Suppressor macrophage treated with lipopolysaccharide for 4 hours (primary cell): ENCODE results near the gene UGT1A4.
"Not testable (repeated sequence)": the region's sequence is repeated elsewhere in the genome, so short reads cannot be mapped to it uniquely, and the experiment has no call there.

Source experiments
- DNase-seq: peaks from one replicate; pipeline ENCODE4 v3.0.0-alpha.2; 2020

Gene UGT1A4

DNA sequence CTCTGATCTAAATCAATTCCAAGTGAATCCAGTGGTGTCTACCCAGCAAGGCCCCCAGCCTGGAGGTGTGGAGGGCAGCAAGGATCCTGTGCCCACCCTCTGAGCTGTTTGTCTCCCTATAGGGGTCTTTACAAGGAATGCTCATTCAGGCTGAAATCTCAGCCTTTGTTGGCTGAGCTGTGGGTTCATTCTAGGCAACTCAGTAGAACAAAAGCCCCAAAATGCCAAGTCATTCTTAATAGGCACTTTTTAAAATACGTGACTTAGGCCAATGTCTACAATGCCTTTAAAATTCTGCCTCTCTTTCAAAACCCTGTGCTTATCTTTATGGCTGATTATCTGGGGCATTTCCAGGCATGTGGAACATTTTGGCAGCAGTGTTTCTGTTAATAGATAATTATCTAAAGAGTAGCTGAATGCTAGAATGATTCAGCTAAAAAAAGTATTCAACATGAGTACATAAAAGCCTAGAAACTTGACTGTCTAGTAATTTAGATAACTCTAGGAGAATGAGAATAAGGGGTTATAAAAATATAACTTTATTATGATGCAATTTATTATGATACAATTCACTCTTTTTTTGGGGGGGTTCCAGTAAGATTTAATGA, 18.4 kb upstream of the UGT1A4 start:
- no peak for DNase-seq

DNA sequence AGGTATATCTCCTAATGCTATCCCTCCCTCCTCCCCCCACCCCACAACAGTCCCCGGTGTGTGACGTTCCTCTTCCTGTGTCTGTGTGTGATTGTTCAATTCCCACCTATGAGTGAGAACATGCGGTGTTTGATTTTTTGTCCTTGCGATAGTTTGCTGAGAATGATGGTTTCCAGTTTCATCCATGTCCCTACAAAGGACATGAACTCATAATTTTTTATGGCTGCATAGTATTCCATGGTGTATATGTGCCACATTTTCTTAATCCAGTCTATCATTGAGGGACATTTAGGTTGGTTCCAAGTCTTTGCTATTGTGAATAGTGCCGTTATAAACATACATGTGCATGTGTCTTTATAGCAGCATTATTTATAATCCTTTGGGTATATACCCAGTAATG, 17.7 kb upstream of the UGT1A4 start:
- not testable (repeated sequence) for DNase-seq

DNA sequence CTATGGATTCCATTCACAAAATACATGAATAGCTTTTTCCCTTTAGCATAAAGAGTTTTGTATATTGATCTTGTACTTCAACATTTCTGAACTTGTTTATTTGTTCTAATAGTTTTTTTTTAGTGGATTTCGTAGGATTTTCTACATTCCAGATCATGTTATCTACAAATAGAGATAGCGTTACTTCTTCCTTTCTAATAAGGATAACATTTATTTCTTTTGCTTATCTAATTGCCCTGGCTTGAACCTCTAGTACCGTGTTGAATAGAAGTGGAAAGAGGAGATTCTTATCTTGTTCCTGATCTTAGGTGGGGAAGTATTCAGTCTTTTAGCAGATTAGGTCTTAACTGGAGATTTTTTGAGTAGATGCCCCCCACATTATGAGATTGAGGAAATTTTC, 16.3 kb upstream of the UGT1A4 start:
- no peak for DNase-seq

DNA sequence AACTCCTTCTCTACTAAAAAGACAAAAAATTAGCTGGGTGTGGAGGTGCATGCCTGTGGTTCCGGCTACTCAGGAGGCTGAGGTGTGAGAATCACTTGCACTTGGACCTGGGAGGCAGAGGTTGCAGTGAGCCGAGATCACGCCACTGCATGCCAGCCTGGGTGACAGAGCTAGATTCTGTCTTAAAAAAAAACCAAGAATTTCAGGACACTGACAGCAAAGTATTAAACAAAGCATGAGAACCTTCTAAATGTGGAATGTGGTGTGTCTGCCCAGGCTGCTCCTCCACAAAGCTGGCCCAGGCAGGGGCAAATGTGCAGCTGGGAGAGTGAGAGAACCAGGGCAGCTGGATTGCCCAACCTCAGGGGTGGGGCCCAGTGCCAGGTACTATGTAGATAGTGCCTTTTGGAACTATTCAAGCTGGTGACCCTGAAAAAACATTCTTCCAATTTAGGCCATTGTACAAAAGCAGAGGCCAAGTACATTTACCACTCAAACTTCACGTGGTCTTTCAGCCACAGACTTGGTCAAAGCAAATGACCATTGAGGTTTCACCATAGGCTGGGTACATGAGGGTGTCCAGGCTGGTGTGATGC, 12.5 kb upstream of the UGT1A4 start:
- DNase-seq: no peak

DNA sequence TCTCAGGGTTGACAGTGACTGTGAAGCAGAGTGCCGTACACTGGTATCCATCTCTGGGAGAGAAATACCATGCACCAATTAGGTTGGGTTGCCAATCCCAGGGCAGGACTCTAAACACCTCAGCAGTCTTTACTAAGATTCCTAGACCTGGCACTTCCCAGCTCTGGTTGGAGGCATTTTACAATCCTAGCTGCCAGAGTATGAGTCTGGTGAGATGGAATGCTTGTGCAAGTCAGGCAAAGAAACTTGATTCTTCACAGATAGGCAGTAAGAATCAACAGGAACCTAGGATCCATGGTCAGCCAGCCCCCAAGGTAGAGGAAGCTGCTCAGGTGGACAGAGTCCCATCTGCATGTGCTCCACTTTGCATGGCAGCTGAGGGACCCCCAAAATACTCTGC, 11.8 kb upstream of the UGT1A4 start:
- no peak for DNase-seq

DNA sequence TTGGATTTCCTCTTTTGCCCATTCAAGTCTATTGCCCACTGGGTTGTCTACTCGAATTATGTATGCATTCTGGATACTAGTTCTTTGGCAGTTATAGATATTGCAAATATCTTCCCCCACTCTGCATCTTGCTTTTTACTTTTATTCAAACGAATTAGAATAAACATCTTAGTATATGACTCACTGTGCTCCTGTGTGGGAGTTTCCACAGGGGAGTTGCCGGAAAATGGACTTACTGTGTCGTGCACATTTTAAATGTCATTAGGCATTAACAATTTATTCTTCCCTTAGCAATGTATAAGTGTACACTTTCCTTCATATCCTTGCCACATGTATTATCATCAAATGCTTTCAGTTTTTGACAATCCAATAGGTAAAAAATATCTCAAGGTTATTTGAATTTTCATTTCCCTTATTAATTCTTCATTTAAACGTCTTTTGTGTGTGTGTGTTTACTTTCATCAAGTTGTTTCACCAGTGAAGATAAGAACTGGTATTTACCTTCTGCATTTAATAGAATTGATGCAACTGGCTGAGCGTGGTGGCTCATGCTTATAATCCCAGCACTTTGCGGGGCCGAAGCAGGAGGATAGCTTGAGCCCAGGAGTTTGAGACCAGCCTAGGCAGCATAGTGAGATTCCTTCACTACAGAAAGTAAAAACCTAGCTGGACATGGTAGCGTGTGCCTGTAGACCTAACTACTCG, 10.4 kb upstream of the UGT1A4 start:
- DNase-seq: no peak

DNA sequence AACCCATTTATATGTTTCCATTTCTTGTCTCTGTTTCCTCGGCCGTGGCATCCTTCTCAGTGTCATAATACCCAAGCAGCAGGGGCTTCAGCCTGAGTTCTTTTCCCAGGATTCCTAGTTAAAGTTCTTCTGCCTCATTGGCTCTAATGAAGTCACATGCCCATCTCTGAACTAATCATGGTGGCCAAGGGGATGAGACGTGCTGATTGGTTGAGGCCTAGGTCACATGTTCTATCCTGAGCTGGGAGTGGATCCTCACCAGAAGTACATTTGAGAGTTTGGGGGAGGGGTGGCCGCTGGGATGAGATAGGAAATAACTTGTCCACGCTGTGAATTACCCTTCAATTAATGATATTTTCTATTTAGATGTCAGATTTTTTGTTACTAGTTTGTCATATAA, 9.6 kb upstream of the UGT1A4 start:
- DNase-seq: no peak

DNA sequence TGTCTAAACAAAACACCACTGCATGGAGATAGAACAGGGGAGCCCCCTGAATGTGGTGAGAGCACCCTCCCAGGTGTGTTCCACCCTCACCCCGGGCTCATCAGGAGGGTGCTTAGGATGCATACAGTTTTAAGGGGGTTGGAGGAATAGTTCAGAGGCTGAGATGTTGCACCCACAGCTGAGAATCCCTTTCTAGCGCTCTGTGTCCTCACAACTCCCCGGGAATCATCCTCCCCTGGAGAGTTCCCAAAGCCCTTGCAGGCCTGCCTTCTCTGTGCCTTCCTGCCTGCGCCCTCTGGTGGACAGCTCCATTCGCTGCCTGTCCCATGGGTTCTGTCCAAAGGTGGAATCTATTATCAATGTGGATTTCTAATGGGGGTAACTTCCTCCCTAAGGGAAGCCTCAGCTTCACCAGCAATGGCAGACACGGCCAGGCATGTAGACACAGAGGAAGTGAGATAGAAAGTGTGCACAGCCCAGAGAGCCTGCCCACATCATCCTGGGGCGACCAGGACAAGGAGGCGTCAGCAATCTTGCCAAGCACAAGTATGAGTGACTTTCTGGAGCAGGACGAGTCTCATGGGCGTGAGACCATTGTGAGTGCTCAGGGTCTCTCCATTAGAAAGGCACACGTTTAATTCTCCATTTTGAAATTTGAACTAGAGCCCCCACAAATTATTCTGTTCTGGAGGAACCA, 7.1 kb upstream of the UGT1A4 start:
- DNase-seq: peak; percentile 75

DNA sequence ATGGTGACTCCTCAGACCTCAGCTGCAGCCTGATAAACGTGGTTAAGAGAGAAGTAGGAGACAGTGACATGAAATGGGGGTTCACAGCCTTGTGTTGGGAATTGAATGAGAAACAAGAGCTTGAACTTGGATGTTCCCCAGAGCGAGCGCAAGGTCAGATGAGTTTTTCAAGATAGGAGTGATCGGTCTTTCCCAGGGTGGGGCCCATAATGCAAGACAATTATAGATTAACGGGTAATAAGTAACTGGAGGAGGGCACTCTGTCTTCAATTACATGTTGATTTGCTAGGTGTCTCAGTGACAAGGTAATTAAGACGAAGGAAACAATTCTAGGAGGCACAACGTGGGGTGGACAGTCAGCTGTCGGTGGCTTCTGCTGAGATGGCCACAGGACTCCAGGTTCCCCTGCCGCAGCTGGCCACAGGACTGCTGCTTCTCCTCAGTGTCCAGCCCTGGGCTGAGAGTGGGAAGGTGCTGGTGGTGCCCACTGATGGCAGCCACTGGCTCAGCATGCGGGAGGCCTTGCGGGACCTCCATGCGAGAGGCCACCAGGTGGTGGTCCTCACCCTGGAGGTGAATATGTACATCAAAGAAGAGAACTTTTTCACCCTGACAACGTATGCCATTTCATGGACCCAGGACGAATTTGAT, 5.8 kb upstream of the UGT1A4 start, which contains the start of gene UGT1A5:
Gene UGT1A5, plus strand, starts transcription at position 297 of the 651 bp plus-strand sequence. Its CDS starts 85 bp downstream, at position 382.
- DNase-seq: no peak

DNA sequence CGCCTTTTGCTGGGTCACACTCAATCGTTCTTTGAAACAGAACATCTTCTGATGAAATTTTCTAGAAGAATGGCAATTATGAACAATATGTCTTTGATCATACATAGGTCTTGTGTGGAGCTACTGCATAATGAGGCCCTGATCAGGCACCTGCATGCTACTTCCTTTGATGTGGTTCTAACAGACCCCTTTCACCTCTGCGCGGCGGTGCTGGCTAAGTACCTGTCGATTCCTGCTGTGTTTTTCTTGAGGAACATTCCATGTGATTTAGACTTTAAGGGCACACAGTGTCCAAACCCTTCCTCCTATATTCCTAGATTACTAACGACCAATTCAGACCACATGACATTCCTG, 5.3 kb upstream of the UGT1A4 start:
- DNase-seq: no peak

DNA sequence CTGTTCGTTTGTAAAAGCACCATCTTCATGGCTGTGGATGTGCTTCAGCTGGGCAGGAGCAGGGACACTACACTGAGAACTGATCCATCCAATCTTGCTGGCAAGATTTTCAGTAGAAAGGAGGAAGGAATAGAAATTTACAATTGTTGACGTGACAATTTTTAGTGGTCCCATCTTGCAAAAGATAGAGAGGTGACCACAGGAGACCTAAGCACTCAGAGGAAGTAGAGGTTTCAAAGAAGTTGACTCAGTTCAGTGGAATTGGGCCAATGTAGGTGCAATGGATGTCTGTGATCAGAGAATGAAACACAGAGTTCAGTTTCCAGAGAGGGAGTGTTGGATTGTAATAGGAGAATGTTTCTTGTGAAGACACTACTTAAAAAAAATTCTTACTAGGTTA, 4.4 kb upstream of the UGT1A4 start:
- no peak for DNase-seq

DNA sequence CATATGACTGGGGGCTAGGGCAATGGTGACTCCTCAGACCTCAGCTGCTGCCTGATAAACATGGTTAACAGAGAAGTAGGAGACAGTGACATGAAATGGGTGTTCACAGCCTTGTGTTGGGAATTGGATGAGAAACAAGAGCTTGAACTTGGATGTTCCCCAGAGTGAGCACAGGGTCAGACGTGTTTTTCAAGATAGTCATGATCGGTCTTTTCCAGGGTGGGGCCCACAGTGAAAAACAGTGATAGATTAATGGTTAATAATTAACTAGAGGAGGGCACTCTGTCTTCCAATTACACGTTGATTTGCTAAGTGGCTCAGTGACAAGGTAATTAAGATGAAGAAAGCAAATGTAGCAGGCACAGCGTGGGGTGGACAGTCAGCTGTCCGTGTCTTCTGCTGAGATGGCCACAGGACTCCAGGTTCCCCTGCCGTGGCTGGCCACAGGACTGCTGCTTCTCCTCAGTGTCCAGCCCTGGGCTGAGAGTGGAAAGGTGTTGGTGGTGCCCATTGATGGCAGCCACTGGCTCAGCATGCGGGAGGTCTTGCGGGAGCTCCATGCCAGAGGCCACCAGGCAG, 10.3 kb downstream of the UGT1A4 start, which contains the start of gene UGT1A3:
Gene UGT1A3, plus strand, starts transcription at position 320 of the 579 bp plus-strand sequence. Its CDS starts 85 bp downstream, at position 405.
- DNase-seq: no peak

DNA sequence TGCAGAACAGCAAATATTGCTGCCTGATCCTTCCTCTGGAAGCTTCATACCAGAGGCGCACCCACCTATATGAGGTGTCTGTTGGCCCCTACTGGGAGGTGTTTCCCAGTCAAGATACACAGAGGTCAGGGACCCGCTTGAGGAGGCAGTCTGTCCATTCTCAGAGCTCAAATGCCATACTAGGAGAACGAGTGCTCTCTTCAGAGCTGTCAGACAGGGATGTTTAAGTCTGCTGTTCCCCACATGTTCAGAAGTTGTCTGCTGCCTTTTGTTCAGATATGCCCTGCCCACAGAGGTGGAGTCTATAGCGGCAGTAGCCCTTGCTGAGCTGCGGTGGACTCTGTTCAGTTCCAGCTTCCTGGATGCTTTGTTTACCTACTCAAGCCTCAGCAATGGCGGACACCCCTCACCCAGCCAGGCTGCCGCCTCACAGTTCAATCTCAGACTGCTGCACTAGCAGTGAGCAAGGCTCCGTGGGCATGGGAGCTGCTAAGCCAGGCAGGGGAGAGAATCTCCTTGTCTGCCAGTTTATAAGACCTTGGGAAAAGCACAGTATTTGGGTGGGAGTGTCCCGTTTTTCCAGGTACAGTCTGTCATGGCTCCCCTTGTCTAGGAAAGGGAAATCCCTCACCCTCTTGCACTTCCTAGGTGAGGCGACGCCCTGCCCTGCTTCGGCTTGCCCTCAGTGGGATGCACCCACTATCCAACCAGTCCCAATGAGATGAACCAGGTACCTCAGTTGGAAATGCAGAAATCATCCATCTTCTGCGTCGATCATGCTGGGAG, 18.5 kb downstream of the UGT1A4 start:
- DNase-seq: not testable (repeated sequence)

DNA sequence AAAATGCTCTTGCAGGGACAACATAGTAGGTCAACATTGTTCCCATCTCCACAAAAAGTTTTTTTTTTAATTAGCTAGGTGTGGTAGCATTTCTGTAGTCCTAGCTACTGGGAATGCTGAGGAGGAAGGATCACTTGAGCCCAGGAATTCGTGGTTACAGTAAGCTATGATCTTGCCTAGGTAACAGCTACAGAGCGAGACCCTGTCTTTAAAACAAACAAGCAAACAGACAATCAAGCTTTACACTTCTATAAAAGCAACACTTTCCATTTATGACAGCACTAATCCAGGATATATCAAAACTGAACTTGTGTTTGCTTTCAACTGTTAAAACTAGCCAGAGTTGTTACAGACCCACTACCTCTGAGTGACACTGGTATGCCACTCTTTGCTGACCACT, 22.3 kb downstream of the UGT1A4 start:
- no peak for DNase-seq

DNA sequence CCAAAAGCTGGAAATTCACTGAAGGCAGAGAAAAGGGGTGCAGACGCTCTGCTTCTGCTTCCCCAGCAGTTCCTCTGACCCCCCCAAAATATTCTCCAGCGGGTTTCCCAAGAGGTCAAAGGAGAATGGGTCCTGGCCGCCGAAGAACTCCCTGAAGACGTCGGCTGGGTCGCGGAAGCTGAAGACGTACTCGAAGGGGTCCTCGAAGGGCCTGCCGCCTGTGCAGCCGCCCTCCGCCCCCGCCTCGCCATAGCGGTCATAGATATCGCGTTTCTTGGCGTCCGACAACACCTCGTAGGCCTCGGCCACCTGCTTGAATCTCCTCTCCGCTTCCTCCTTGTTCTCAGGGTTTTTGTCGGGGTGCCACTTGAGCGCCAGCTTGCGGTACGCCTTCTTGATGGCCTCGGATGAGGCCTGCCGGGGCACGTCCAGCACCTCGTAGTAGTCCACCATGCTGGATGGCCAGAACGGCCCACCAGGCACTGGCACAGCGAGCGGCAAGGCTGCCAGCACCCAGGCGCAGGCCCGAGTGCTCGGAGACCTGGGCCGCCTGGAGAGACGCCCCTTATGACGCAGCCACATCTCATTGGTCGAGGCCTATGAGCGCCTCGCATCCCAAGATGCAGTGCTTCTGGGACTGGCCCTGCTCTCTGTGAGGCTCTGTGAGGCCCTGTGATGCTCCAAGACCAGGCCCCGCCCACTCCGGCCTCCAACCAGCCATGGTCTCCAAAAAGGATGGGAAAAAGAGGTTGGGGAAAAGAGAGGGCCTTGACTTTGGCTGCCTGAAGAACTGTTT, 25.1 kb downstream of the UGT1A4 start:
- no peak for DNase-seq

DNA sequence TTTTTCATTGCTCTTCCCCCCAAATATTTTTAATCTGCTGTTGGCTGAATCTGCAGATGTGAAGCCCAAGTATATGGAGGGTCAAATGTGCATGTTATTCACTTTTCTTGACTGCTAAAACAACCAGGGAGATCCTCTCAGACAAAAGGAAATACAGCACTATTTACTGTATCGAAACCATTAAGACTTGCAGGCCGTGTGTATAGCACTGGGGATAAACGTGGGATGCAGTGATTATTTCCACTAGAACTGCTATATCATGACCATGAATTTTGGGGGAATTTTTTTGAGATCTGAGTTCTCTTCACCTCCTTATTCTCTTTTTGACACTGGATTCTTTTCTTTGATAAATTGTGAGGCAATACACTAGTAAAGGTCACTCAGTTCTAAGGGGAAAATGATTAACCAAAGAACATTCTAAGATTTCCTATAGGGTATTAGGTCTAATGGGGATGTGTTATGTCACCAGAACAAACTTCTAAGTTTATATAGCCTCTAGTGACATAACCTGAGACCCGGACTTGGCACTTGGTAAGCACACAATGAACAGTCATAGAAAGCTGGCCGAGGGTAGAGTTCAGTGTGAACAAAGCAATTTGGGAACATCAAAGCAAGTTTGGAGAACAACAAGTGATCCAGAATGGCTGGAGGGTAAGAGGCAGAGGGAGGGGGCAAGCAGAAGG, 26.7 kb downstream of the UGT1A4 start:
- no peak for DNase-seq

DNA sequence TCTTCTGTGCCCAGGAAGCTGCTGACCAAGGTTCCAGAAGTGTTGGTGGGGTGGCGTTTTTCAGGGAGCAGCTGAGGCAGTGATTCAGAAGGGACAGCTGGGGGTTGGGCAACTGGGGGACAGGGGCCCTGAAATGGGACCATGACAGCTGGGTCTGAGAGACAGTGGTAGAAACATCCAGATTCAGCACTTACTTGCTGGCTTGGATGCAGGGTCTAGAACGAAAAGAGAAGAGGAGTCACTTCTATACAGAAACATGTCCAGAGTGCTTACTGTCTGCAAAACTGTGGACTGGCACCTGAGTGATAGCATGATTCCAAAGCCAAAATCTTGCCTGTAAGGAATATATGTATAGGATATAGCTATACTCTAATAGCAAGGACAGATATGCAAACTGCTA, 27.3 kb downstream of the UGT1A4 start:
- not testable (repeated sequence) for DNase-seq

DNA sequence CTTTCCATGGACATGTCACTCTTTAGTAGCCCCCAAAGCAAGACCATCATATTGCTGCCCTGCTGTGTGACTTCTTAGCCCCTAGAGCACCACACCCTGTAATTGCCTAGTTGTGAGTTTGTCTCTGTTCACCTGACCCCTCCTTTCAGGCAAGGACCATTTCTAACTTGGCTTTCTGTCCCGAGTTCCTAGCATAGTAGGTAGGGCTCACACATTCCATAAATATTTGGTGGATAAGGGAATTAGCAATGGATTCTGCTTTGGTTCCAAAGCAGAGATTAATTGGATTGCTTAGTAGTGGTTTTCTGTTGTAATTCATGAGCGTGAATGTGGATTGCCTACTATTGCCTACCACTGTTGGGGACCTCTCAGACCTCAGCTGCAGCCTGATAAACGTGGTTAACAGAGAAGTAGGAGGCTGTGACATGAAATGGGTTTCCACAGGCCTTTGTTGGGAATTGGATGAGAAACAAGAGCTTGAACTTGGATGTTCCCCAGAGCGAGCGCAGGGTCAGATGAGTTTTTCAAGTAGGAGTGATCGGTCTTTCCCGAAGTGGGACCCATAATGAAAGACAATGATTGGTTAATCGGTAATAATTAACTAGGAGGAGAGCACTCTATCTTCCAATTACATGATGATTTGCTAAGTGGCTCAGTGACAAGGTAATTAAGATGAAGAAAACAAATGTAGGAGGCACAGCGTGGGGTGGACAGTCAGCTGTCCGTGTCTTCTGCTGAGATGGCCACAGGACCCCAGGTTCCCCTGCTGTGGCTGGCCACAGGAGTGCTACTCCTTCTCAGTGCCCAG, 28.1 kb downstream of the UGT1A4 start:
- no peak for DNase-seq

DNA sequence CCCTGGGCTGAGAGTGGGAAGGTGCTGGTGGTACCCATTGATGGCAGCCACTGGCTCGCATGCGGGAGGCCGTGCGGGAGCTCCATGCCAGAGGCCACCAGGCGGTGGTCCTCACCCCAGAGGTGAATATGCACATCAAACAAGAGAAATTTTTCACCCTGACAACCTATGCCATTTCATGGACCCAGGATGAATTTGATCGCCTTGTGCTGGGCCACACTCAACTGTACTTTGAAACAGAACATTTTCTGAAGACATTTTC, 28.7 kb downstream of the UGT1A4 start:
- DNase-seq: no peak

DNA sequence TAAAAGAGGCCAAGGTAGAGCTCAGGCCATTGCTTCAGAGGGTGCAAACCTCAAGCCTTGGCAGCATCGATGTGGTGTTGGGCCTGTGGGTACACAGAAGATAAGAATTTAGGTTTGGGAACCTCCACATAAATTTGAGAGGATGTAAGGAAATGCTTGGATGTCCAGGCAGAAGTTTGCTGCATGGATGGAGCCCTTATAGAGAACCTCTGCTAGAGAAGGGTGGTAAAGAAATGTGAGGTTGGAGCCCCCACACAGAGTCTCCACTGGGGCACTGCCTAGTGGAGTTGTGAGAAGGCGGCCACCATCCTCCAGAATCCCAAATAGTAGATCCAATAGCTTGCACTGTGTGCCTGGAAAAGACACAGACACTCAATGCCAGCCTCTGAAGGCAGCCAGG, 32.2 kb downstream of the UGT1A4 start:
- DNase-seq: not testable (repeated sequence)
